GM18861 (cell line): Measurements from ENCODE around the gene C19orf53.

Experiments used
- ATAC-seq: cut with Tn5 transposase; IDR thresholded peaks from one replicate; pipeline ENCODE4 v1.9.1; 2021; ENCODE audit not compliant: unreplicated experiment

The C19orf53 gene

DNA sequence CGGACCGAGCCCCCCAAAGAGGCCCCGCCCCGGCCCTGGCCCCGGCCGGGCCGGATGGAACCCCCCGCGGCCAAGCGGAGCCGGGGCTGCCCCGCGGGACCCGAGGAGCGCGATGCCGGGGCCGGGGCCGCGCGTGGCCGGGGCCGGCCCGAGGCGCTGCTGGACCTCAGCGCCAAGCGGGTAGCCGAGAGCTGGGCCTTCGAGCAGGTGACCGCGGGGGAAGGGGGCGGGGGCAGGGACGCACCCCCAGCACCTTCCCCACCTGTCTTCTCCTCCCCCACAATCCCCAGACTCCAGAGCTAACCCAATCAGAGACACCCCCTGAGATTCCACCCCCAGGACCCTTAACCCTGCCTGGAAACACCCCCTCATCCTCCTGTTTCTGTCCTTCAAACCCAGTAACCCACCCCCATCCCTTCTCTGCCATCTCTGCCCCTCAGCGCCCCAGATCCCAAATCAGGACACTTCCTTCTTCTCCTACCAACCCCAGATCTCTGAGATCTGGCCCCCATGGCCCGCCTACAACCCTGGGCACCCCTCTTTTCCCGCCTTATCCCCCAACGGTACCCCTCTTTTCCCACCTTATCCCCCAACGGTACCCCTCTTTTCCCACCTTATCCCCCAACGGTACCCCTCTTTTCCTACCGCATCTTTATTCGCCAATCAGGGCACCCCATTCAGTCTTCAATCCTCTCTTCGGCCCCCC, 21.5 kb downstream of the C19orf53 start:
- ATAC-seq: peak; percentile 20

DNA sequence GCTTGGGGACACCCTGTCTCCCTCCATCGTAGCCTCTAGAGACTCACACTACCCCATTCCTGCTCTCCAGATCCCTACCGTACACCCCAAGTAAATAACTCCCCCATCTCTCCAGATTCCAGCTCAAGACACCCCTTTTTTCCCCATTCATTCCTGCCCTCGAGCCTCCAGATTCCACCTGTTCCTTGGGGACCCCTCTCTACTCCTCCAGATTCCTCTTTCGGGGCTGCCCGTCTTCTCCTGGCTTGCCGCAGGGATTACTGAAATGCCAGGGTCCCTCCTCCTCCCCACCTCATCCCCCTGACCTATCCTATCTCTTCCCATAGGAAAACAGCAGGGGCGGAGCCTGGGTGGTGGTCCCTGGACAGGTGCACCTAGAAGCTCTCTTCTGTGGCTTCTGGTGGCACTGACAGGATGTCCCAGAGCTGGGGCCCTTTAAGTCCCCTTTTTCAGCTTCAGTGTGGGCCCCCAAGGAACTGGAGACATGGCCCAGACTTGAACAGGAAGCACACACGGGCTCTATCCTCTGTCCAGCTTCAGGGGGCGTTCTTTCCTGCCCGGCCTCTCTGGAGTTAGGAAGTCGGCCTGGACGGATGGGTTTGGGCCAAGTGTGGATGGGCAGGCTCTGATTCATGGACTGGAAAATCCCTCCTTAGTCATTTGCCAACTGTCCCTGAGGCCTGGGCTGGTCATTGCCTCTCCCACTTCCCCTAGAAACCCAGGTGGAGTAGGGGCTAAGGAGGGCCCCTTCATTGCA, 22.2 kb downstream of the C19orf53 start:
- ATAC-seq: no peak

DNA sequence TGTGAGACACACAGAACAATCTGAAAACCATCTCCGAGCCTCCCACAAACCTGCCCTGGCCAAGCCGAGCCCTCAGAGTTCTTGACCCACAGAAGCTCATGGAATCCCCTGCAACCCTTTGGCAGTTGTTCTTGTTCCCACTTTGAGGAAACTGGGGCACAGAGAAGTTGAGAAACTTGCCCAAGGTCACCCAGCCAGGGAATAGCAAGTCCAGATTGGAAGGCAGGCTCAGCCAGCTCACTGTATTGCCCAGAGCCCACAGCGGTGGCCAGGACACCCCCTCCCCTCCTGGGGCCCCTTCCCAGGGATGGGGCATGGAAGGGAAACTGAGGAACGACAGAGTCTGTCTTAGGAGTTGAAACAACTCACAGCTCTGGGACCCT, 22.8 kb downstream of the C19orf53 start:
- no peak for ATAC-seq

DNA sequence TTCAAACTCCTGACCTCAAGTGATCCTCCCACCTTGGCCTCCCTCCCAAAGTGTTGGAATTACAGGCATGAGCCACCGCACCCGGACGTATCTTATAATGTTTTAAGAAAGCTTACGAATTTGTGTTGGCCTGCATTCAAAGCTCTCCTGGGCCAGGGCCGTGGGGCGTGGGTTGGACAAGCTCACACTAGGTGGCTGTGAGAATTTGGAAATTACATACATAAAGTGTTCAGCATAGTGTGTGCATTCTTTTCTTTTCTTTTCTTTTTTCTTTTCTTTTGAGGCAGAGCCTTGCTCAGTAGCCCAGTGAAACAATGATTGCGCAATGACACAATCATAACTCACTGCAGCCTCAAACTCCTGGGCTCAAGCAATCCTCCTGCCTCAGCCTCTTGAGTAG, 23.6 kb downstream of the C19orf53 start:
- no peak for ATAC-seq

DNA sequence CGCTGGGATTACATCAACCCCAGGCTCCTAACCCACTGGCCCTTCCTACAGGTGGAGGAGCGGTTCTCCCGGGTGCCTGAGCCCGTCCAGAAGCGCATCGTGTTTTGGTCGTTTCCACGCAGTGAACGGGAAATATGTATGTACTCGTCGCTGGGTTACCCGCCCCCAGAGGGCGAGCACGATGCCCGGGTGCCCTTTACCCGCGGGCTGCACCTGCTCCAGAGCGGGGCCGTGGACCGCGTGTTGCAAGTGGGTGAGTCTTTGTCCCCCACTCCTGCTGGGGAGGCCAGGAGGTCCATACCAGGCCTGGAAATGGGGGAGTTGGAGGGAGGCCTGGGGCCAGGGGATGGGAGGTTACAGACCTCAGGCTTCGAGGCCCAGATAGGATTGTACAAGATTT, 25.4 kb downstream of the C19orf53 start:
- ATAC-seq: no peak

DNA sequence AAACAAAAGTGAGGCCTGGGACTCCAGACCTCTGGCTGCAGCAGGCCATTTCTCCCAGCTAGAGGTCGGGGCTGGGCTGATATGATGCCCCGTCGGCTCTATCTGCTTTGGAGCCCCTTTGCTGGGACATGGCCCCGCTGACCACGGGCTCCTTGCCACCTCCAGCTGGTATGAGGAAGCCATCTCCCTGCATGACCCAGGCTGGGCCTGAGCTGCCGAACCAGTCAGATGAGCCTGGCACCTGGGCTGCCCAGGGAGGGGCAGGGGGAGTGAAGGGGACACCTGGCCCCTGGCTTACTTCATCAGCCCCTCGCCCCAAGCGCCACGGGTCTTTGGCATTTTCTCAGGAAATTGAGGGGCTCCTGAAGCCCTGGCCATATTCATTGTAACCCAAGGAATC, 28.8 kb downstream of the C19orf53 start:
- ATAC-seq: no peak

DNA sequence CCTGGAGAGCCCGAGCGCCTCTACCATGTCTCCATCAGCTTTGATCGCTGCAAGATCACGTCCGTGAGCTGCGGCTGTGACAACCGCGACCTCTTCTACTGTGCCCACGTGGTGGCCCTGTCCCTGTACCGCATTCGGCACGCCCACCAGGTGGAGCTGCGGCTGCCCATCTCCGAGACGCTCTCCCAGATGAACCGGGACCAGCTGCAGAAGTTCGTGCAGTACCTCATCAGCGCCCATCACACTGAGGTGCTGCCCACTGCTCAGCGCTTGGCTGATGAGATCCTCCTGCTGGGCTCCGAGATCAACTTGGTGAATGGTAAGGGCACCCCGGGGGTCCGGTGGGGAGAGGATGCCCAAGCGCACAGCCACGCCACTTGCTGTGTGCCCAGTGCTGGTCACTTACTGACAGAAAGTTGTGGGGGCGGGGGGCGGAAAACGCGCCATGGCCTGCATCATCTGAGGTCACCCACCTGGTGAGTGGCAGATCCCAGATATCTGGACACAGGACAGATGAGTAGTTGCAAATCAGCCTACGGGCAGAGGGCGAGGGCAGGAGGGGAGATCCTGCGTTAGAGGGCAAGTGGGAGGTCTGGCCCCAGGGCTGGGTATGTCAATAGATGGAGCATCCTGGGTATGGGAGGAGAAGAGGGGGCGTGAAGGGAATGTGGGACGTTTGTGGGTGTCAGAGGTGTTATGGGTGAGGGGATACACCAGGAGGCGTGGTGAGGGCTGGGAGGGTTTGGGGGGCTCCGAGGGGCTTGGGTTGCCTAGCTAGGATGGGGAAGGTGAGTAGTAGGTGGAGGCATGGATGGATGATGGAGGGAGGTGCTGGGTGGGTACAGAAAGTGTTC, 30.8 kb downstream of the C19orf53 start:
- ATAC-seq: no peak

DNA sequence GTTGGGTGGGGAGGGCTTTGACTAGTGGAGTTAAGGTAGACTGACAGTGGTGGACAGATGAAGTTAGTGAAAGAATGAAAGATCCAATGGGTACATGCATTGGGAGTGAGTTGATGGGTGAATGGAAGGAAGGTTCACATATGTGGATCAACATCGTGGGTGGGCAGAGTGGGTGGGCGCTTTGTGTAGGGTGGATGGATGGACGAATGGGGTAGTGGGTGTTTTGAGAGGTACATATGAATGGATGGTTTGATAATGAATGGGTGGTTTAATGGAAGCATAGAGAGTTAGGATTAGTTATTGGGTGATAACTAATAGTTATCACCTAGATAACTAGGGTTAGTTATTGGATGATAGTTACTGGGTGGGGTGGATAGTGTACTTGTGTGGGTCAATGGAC, 32.5 kb downstream of the C19orf53 start:
- no peak for ATAC-seq

DNA sequence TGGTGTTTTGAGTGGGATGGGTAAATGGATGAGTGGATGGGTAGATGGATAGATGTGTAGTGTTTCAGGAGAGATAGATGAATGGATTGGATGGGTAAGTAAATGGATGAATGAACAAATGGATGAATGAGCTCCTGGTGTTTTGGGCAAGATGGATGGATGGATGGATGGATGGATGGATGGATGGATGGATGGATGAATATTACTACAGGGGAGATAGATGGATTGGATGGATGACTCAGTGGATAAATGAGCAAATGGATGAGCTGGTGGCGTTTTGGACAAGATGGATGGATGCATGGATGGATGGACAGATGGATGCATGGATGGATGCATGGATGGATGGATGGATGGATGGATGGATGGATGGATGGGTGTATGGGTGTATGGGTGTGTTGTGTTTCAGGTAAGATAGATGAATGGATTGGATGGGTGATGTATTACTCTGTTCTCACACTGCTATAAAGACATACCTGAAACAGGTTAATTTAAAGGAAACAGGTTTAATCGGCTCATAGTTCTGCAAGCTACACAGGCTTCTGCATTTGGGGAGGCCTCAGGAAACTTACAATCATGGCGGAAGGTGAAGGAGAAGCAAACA, 33.3 kb downstream of the C19orf53 start:
- ATAC-seq: no peak

DNA sequence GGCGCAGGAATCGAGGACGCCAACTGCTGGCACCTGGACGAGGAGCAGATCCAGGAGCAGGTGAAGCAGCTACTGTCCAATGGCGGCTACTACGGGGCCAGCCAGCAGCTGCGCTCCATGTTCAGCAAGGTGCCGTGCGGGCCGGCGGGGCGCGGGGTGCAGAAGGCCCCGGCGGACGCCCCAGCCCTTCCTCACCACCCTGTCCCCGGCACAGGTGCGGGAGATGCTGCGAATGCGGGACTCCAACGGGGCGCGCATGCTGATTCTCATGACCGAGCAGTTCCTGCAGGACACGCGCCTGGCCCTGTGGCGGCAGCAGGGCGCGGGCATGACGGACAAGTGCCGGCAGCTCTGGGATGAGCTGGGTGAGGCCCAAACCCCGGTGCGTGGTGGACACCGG, 34.6 kb downstream of the C19orf53 start:
- no peak for ATAC-seq

DNA sequence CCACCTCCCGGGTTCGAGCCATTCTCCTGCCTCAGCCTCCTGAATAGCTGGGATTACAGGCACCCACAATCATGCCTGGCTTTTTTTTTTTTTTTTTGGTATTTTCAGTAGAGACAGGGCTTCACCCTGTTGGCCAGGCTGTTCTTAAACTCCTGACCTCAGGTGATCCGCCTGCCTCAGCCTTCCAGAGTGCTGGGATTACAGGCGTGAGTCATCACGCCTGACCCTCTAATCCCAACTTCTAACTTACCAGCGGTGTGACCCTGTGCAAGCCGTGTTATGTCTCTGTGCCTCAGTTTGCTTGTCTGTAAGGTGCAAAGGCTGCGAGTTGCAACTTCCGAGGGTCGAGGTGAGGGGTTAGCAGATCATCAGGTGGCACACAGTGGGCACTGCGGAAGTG, 38.3 kb downstream of the C19orf53 start:
- ATAC-seq: no peak

DNA sequence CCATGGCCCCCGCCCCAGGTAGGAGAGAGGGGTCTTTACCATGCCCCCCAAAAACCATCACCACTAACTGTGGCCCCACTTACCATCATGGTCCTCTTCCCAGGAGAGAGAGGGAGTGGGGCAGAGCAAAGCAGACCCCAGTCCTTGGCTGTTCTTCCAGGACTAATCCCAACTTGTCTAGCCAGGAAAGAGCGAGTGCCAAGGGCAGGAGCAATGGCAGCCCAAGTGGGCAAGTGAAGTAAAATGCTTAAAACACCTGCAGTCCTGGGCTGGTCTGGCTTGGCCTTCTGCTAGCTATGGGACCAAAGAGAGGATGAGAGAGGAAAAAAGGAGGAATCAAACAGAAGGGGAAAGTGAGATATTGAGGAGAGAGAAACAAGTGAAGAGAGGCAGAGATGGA, 38.9 kb downstream of the C19orf53 start:
- no peak for ATAC-seq

DNA sequence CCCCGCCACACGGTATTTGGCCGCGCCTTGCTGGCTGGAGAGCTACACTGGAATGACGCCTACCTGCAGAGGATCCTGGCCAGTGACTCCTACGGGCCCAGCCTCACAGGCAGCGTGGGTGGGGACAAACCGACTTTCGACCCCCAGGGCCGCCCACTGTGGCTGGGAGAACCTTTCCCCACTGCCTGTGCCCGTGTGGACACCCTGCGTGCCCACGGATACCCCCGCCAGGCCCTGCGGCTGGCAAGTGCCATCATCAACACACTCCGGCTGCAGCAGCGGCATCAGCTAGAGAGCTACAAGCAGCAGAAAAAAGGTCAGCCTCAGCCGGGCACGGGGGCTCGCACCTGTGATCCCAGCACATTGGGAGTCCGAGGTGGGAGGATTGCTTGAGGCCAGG, 40.3 kb downstream of the C19orf53 start:
- no peak for ATAC-seq

DNA sequence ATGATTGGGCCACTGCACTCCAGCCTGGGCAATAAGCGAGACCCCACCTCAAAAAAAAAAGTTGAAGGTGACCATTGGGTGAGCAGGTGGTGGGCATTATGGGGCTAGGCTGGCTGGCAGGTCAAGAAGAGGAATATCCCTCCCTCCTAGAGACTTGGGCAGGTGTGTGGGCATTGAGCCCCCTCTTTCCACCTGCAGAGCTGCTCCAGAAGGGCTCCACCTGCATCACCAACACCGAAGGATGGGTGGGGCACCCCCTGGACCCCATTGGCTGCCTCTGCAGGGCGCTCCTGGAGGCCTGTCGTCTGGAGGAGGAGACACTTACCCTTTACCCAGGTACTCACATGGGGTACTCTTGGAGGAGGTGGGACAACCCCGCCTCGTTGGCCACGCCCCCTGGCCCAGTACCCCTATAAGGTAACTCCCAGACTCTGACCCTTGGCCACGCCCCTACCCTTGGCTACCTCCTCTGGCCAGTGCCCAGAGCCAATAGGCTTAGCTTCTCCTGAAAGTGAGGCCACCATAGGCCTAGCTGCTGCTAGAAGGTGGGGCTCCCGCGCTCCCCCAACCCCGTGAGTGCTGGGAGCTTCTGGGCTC, 42.9 kb downstream of the C19orf53 start:
- ATAC-seq: no peak

DNA sequence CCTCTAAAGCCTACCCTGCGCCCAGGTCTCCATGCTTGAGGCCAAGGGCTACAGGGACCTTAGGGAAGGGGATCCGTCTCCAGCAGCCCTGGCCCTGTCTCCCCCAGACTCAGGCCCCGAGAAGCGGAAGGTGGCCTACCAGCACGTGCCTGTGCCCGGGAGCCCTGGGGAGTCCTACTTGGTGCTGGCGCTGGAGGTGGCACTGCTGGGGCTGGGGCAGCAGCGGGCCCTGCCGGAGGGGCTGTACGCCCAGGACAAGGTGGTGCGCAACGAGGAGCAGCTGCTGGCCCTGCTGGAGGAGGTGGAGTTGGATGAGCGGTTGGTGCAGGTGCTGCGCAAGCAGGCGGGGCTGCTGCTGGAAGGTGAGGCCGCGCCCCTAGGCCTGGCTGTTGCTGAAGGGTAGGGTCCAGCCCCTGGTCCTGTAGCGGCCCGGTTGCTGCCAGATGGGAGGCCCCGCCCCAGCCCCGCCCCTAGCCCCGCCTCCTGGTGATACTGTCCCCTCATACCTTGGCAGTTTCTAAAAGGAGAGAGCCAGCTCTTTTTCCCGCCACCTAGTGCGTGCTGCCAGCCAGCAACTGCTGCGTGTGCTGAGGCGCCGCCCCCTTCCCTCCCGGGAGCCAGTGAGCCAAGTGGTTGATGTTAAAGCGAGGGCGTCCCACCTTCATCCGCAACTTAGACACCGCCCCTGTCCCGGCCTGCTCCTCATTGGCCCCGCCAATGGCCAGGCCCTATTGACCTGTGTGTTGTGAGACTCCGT, 43.5 kb downstream of the C19orf53 start:
- ATAC-seq: no peak

DNA sequence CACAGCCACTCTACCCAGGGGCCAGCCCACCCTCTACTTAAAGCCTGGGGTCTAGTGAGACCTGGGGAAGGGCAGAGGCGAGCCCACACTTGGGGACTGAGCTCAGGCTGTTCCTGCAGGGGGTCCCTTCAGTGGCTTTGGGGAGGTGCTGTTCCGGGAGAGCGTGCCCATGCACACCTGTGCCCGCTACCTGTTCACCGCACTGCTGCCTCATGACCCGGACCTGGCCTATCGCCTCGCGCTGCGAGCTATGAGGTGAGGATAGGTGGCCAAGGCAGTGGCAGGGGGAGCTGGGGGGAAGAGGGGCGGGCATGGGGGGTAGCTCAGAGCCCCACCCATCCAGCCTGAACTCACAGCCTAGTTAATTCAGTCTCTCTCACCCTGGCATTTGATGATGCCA, 45.0 kb downstream of the C19orf53 start:
- ATAC-seq: no peak

DNA sequence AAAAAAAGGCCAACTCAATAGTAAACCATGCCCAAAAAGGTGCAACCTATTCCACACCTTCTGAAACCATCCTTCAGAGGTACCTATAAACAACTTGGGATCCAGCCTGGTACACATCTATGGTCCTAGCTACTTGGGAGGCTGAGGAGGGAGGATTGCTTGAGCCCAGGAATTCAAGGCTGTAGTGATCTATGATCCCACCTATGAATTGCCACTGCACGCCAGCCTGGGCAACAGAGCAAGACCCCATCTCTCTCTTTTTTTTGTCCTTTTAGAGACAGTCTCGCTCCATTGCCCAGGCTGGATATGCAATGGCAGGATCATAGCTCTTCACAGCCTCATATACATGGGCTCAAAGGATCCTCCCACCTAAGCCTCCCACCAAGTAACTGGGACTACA, 47.0 kb downstream of the C19orf53 start:
- no peak for ATAC-seq

DNA sequence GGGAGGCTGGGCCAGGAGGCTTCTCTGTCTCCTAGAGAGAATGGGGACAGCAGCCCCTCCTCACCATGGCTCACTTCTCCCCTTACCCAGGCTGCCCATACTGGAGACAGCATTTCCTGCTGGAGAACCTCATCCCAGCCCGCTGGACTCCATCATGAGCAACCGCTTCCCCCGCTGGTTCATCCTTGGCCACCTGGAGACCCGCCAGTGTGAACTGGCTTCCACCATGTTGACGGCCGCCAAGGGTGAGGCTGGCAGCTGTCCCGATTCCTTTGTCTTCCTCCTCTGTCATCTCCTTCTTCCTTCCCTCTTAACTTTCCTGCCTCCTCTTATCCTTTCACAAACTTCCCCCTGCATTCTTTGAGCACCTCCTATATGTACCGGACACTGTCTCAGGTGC, 49.0 kb downstream of the C19orf53 start:
- ATAC-seq: no peak

DNA sequence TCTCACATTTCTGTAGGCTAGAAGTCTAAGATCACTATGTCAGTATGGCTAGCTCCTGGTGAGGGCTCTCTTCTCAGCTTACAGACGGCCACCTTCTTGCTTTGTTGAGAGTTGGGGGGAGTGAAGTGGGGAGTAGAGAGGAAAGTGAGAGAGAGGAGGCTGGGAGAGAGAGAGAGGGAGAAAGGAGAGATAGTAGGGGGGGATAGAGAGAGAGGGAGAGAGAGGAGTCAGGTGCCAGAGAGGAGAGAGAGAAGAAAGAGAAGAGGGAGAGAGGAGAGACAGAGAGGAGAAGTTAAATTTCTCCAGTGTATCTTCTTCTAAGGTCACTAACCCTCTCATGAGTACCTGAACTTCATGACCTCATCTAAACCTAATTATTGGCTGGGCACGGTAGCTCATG, 49.6 kb downstream of the C19orf53 start:
- no peak for ATAC-seq

DNA sequence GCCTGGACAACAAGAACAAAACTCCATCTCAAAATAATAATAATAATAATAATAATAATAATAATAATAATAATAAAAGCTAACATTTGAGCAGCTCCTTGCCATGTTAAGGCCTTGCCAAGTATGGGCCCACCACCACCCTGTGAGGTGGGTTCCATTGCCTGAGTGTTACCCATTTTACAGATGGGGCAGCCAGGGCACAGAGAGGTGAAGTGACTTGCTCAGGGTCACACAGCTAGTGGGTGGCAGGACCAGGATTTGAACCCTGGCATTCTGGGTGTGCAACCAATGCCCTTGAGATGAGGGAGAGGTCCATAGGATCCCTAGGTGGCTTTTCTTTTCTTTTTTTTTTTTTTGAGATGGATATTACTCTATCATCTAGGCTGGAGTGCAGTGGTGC, 50.4 kb downstream of the C19orf53 start:
- ATAC-seq: no peak
